HG03103 (cell line): ENCODE measurements around the gene MBD4.

ENCODE experiments used
- ATAC-seq: cut with Tn5 transposase; IDR thresholded peaks from one replicate; pipeline ENCODE4 v1.9.1; 2021; ENCODE audit warnings: low read depth; ENCODE audit not compliant: unreplicated experiment

The MBD4 gene

DNA sequence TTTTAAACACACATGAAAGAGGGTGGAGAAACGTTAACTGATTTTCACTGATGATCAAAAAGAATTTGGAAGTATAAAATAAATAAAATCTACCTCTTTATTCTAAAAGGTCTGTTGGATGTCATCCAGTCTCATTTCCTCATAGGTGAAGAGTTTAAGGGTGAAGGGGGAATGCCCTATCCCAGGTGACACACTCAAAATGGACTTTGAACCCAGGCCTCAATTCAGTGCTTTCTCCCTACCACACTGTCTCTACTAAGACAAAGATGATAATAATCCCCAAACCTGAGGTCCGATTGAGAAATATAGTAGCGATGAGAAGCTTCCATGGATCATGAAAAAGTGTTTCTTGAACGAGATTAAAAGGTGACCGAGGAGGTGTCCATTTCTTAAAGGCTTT is 6.2 kb downstream of the MBD4 start:
- ATAC-seq = no peak

DNA sequence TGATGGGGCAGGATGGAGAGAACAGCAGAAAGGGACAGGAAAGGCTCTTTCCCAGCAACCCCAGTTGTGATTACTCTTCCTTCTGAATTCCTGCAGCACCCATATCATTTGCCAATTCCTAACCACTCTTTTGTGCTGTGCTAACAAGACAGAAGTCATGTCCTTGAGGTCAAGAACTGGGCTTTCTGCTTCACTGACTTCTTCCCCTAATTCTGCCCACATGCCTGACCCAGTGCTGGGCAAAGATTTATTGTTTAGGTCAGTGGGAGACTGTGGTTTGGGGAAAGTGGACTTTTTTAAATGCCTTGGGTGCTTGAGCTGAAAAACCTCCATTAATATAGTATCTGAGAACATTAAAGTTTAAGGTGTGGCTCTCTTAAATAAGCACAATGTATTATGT is 7.1 kb downstream of the MBD4 start:
- no peak for ATAC-seq

DNA sequence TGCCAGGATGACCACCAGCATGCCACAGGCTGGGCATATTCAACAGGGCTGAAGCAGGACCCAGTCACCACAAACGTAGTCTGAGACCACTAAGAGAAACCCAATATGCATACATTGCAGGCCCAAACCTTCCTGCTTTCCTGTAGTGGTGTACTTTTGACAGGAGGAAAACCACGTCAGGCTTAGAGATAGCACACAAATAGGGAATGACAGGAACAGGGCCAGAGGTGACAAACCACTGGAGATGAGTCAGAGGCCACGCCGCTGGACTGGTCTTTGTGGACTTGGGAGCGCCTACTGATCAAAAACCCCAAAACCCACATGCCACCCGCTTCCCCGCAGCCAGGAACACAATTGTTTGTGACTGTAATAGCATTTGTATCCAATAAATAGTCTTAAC is 7.7 kb downstream of the MBD4 start:
- no peak for ATAC-seq

DNA sequence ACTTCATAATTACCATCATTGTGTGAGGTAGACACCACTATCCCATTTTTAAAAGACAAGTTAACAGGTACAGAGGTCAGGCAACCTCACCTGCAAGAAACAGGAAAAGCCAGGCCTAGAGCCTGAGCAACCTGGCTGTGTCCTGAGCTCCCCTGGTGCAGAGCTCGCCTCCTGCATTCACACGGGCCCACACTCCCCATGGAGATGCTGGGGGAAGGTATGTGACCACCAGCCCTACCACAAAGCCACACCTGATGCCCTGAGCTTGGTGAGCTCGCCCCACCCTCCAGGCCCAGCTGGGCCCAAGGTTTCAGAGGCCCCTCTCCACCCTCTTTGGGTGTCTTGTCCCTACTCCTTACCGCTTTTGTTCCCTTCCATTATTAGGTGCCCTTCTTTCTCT is 10.1 kb downstream of the MBD4 start:
- ATAC-seq = no peak

DNA sequence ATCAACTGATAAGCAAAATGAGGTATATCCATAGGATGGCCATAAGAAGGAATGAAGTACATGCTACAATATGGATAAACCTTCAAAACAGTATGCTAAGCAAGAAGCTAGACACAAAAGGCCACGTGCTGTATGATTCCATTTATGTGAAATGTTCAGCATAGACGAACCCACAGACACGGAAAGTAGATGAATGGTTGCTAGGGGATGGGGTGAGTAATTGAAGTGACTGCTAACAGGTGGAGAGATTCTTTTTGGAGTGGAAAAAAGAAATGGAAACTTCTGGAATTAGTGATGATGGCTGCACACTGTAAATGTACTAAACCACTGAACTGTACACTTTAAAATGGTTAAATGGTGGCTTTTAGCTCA is 10.7 kb downstream of the MBD4 start:
- ATAC-seq = no peak

DNA sequence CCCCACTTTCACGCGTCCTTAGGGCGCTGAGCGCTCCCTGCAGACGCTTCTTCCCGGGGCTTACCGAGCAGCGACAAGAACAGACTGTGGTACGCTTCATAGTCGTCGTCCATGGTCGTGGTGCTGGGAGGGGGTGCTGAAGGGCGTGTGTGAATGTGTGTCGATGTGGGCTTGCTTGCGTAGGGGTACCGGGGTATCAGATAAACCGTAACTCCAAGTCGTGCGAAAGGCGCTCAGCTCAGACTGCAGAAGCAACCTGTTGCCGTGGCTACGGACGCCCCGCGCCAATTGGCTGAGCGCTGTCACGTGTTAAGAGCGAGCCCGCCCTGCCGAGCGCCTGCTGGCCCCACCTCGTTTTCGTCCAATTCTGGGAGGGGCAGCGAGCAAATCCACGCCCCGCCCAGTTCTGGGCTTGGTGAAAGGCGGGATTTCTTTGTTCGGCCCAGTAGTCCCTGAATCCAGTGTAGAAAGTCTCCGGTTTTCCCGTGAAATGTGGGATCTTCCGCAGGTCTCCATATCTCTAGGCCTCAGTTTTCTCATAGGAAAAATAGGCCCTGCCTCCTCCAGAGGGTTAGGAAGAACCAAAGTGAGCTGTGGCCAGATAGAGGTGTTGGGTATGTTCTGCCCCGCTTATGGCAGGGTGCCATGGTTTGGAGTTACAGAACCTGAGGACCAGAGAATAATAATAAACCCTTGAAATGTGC is 11.2 kb downstream of the MBD4 start, which contains the start of gene EFCAB12:
EFCAB12 (minus strand) TSS at position 261 of the 704 bp plus-strand sequence; CDS start at position 113, 148 bp downstream.
- peak; percentile 92 for ATAC-seq

DNA sequence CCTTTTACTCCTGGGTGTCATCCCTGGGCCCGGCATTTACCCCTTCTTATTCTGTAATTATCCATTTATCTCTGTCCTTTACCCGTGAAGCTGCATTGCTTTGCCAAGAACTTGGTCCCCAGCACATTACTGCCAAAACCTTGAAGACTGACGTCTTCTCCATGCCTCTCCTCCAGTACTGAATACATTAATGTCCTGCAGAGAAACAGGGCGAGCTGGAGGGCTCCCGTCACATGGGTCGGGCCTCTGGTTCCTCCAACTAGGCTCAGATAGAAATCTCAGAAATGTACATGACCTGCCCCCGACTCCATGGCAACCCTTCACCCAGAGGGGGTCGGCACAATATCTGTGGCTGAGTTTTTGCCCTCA is 11.8 kb downstream of the MBD4 start:
- no peak for ATAC-seq

DNA sequence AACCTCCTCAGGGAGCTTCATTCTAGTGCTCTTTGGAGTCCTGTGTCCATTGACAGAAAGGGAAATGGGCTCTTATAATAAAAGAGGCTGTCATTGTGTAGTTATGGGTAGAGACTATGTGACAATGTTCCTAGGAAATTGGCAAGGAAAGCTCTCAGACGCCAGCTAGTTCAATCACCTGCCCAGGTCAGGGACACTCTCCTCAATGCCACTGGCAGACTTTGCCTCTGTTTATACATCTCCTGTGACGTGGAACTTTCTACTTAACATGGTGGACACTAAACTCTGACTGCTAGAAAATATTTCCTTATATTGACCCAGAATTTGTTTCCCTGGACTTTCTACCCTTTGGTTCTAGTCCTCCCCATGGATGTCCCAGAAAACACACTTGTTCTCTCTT is 14.1 kb downstream of the MBD4 start:
- no peak for ATAC-seq

DNA sequence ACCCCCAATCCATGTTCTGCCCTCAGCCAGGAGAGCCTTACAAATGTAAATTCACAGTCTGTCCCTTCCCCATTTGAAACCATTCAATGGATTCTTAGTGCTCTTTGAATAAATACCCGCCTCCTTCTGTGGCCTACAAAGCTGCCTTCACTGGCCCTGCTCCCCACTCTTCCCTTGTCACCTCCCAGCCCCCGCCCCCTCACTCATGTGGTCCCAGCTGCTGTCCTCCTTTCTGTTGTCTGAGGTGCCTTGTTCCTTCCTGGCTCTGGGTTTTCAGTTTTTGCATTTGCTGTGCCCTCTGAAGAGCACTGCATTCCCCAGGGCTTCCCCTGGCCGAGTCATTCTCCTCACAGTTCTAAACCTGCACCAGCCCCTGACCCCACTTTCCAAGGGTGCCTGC is 14.5 kb downstream of the MBD4 start:
- ATAC-seq = no peak

DNA sequence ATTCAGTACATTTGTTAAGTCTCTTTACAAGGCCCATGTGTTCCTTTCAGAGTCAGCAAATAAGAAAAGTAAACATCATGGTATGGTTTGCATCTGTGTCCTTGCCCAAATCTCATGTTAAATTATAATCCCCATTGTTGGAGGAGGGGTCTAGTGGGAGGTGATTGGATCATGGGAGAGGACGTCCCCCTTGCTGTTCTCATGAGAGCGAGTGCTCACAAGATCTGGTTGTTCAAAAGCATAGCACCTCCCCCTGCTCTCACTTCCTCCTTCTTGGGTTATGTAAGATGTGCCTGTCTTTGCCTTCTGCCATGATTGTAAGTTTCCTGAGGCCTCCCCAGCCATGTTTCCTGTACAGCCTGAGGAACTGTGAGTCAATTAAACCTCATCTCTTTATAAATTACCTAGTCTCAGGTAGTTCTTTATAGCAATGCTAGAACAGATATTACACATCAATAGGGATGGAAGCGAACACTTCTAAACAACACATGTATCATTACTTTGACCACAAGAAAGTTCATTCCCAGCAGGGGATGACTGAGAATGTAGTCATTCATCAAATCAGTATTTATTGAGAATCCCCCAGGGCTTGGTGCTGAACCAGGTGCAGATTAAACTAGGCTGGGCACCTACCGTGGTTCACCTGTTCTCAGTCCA is 15.4 kb downstream of the MBD4 start:
- peak; percentile 57 for ATAC-seq

DNA sequence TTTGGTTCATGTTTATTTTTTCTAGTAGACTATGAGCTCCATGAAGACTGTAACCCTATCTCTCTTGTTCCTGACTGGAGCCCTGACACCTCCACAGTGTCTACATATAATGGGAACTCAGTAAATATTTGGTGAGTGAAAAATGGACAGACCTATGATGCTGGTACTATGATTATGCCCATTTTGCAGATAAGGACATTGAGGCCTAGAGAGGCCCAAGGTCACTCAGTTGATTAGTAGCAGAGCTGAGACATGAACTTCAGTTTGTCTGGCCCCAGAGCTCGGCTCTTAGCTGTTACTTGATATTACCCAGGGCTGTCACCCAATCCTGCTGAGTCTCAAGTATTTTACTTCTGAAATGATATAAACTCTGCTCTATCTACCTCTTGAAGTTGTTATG is 16.9 kb downstream of the MBD4 start:
- ATAC-seq = no peak

DNA sequence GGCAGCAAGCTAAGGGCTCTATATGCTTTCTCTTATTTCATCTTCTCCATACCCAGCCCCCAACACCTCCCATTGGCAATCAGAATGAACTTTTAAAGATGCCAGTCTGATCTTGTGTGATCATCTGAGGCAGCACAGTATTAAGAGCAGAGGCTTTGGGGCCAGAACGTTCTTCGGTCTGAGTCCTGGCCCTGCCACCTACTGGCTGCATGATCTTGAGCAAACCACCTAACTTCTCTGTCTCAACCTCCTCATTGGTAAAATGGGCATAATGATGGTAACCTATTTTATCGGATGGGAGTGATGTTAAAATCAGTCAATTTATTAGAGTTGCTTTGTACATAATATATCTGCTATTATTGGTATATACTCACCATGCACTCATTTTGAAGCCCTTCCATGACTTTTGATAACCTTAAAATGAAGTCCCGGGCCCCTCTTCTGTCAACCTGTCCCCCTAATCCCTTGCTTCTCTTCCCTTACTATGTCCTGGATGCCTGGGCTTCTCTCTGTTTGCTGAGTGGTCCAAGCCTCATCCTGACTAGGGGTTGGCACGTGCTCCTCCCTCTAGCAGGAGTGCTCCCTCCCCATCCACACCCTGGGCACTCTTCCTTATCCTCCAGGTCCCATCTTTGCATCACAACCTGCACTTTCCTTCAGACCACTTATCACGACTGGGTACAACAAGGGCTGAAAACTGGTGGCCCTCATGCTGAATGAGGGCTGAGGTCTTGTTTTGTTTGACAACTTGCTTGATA is 17.6 kb downstream of the MBD4 start:
- ATAC-seq = no peak

DNA sequence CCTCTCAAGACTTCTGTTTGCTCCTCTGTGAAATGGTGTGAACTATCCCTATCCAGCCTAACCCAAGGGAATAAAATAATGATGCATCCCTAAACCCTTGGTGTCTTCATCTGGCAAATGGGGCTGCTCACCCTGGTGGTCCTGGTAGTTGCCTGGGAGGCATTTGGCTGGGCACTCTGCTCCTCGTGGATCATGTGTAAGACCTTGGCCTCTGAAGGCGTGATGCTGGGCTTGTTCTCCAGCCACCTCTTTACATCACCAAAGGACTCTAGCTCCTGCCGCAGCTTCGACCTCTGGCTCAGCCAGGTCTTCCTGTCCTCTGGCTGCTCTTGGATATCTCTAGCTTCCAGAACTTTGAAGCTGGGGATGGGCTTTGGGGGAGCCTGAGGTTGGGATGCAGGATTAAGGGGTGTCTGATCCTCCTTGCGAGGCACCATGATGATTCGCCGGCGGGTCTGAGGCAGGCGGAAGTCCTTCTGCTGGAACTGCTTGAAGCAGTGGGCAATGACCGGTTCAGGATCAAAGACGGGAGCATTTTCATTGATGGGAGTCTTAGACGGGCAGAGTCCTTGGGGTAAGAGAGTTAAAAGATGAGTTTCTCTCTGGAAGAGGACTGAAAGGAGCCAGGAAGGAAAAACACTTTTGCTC is 18.4 kb downstream of the MBD4 start:
- ATAC-seq = no peak

DNA sequence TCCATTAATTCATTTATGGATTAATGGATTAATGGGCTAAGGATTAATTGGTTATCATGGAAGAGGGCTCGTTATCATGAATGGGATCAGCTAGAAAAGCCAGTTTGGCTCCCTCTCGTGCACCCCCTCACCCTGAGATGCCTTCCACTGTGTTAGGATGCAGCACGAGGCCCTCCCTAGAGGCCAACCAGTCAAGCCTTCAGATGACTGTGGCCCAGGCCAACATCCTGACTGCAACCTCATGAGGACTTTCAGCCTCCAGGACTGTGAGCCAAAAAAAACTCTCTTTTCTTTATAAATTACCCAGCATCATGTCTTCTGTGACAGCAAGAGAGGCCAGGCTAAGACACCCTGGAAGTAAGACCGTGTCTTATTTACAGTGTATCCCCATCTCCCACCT is 20.3 kb downstream of the MBD4 start:
- no peak for ATAC-seq

DNA sequence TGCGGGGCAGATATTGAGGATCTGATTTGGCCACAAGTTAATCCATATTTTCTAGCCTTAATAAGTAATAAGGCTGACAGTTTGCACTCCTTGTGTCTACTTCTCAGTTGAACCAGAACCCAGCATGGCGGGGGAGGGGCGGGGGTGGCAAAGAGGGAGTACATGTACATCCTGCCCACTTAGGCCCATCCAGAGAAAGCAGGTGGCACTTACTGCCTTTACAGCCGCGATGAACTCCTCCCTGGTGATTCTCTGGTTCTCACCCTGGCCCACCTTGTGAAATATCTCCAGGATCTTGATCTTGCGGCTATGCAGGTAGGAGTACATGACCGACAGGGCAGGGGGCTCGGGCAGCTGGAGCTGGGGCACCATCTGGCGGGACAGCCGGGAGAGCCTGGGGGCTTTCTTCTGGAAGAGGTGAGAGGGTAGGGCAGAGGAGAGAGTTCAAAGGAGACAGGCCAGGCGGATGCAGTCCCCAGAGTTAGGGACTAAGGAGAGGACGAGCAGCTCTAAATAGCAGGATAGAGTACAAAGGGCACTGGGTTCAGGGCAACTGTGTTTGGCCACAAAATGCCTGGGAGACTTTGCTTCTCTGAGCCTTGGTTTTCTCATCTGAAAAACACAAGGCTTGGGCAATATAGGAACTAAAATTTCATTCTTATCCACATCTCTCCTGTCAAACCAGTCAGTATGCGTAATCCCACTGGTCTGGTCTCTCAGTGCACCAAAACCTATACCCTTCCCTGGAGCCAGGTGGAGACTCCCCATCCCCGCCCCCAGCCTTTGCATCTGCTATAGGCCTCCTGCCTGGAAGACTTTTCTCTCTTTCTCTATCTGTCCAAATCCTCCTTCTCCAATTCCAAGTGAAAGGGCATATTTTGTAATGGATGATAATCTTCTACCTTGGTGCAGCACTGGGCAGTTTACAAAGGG is 21.4 kb downstream of the MBD4 start:
- ATAC-seq = no peak

DNA sequence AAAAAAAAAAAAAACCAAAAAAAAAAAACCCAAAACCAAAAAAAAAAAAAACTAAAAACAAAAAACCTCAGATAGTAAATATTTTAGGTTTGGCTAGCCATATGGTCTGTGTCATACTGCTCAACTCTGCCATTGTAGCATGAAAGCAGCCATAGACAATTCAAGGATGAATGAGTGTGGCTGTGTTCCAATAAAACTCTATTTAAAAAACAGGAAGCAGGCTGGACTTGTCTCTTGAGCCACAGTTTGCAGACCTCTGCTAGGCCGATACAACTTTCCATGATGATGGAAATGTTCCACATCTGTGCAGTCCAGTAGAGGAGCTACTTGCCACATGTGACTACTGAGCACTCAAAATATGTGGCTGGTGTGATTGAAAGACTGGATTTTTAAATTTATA is 22.4 kb downstream of the MBD4 start:
- no peak for ATAC-seq

DNA sequence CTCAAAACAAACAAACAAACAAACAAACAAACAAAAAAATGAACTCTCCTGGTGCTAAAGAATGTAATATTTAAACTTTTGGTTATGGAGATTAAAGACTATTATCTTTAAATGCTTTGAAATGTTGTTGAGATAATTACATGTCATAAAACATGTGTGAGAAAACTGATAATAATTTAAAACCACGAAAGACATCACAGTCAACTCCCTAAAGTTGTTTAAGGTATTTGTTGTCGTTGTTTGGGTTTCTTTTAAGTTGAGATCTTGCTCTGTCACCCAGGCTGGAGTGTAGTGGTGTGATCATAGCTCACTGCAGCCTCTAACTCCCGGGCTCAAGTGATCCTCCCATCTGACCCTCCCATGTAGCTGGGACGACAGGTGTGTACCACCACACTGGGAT is 23.3 kb downstream of the MBD4 start:
- ATAC-seq = no peak

DNA sequence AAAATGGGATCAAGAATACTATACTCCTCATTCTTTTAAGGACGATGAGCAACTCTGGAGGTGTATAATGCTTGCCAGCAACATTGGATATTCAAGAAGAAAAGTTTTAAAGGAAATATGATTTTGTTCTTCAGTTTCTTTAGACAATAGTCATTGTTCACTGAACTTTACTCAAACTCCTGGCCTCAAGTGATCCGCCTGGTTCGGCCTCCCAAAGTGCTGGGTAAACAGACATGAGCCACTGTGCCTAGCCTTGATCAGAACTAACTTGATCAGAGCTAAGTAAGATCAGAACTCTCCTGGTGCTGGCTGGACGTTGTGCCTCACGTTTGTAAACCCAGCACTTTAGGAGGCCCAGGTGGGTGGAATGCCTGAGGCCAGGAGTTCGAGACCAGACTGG is 23.9 kb downstream of the MBD4 start:
- ATAC-seq = no peak

DNA sequence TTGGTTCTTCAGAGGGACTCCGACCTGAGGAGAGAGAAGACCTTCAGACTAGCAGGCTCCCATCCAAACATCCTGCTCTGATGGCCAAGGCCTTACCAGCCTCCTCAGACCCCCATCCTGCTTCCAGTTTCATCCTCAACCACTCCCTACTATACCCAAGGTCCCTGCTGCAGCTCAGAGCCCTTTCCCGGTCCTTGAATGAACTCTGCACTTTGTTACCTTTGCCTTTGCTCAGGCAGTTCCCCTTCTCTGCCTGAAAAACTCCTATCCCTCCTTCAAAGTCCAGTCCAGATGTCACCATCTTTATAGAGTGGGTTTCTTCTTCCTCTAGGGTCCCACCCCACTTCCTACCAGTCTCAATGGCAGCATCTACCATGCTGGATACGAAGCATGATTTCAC is 24.4 kb downstream of the MBD4 start:
- no peak for ATAC-seq
